Measurements from ENCODE around the gene RGS6.

GRCh38 chr14:72567226-72567625, 635.0 kb downstream of the RGS6 start:
- TF ChIP-seq CTCF (IDR thresholded peaks at IDR 0.05) (no peak), POLR2A (IDR thresholded peaks at IDR 0.05) (no peak)

All from thyroid gland (tissue), 4 donors.